ENCODE measurements around the gene FAM25G. TPM values are rescaled to one million over a fixed set of nuclear protein-coding genes. Genes with fewer than 3 reads are reported as not detected.
A peak's percentile ranks its signal among the peaks of the same experiment; 100 is the strongest.

Gene FAM25G
- total RNA-seq, 1 experiment from 2014 or later, result not detected

GRCh38 chr10:47449102-47449978 is 42.2 kb downstream of the FAM25G start:
- H3K27me3 ChIP-seq (replicated peaks), result no peaks in the 10 kb centered on the region
- no peak overlapping the region for H3K4me3 ChIP-seq
- 0 out of 2 replicates have a peak, but pooled peaks cover 5% of the 10 kb centered on the region for H3K9me3 ChIP-seq (replicated peaks)
- peaks cover 4% of the 10 kb centered on the region for H3K4me1 ChIP-seq (replicated peaks)
- no peak overlapping the region for H3K27ac ChIP-seq
- no peaks in the 10 kb centered on the region for H3K36me3 ChIP-seq
- peak in 1 of 2 experiments; percentile 15 for DNase-seq (ENCODE audit: low read depth in 1 of 2, low spot score in 2 of 2)

GRCh38 chr10:47447705-47448104 is 43.8 kb downstream of the FAM25G start:
- Histone ChIP-seq H3K27me3 (replicated peaks) (no peaks in the 10 kb centered on the region), H3K4me1 (replicated peaks) (peaks cover 4% of the 10 kb centered on the region), H3K9me3 (replicated peaks) (0 out of 2 replicates have a peak, but pooled peaks cover 5% of the 10 kb centered on the region), H3K27ac (no peak overlapping the region), H3K4me3 (no peak overlapping the region), H3K36me3 (no peaks in the 10 kb centered on the region)
- DNase-seq (ENCODE audit: low read depth in 1 of 2, low spot score in 2 of 2), result no peak

GRCh38 chr10:47447209-47447608 is 44.3 kb downstream of the FAM25G start:
- Histone ChIP-seq H3K4me3 (no peak overlapping the region), H3K36me3 (no peaks in the 10 kb centered on the region), H3K27me3 (replicated peaks) (no peaks in the 10 kb centered on the region), H3K9me3 (replicated peaks) (0 out of 2 replicates have a peak, but pooled peaks cover 5% of the 10 kb centered on the region), H3K4me1 (replicated peaks) (peaks cover 4% of the 10 kb centered on the region), H3K27ac (no peak overlapping the region)
- no peak for DNase-seq (ENCODE audit: low read depth in 1 of 2, low spot score in 2 of 2)

- H3K4me3 ChIP-seq, result no peak overlapping the region
- H3K27me3 ChIP-seq (replicated peaks), result no peaks in the 10 kb centered on the region
- DNase-seq (ENCODE audit: low read depth in 1 of 2, low spot score in 2 of 2), result no peak
- H3K4me1 ChIP-seq (replicated peaks), result peaks cover 4% of the 10 kb centered on the region
- H3K36me3 ChIP-seq, result no peaks in the 10 kb centered on the region
- H3K9me3 ChIP-seq (replicated peaks), result 0 out of 2 replicates have a peak, but pooled peaks cover 5% of the 10 kb centered on the region
- no peak overlapping the region for H3K27ac ChIP-seq
Observed at GRCh38 chr10:47445720-47446119, 45.8 kb downstream of the FAM25G start.

GRCh38 chr10:47444047-47444446 is 47.5 kb downstream of the FAM25G start:
- Histone ChIP-seq H3K27ac (no peak overlapping the region), H3K4me1 (replicated peaks) (no peaks in the 10 kb centered on the region), H3K27me3 (replicated peaks) (no peaks in the 10 kb centered on the region), H3K36me3 (no peaks in the 10 kb centered on the region), H3K4me3 (no peak overlapping the region), H3K9me3 (replicated peaks) (0 out of 2 replicates have a peak, but pooled peaks cover 5% of the 10 kb centered on the region)
- DNase-seq (ENCODE audit: low read depth in 1 of 2, low spot score in 2 of 2), result no peak

DNA sequence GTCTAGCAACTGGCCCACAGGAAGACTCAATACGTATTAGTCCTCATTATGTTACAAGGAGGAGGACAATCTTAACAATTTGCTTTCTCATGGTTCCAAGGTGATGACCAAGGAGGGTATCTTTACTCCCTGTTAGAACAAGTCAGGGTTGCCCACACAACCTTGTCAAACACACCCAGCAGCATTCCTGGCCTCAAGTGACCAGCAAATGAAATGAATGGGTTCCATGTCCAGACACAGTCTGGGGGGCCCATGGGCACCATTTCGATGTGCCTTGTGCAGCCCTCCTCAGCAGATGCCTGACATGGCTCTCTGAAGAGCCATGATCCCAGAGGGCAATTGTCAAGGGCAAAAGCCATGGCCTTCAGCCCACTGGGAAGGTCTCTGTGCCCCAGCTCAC is 48.4 kb downstream of the FAM25G start:
- 0 out of 2 replicates have a peak, but pooled peaks cover 5% of the 10 kb centered on the region for H3K9me3 ChIP-seq (replicated peaks)
- H3K4me3 ChIP-seq, result no peak overlapping the region
- no peak for DNase-seq (ENCODE audit: low read depth in 1 of 2, low spot score in 2 of 2)
- no peaks in the 10 kb centered on the region for H3K4me1 ChIP-seq (replicated peaks)
- no peaks in the 10 kb centered on the region for H3K36me3 ChIP-seq
- no peak overlapping the region for H3K27ac ChIP-seq
- H3K27me3 ChIP-seq (replicated peaks), result no peaks in the 10 kb centered on the region

GRCh38 chr10:47442351-47442750 is 49.1 kb downstream of the FAM25G start:
- H3K9me3 ChIP-seq (replicated peaks), result 0 out of 2 replicates have a peak, but pooled peaks cover 5% of the 10 kb centered on the region
- no peak overlapping the region for H3K4me3 ChIP-seq
- DNase-seq (ENCODE audit: low read depth in 1 of 2, low spot score in 2 of 2), result no peak
- H3K27me3 ChIP-seq (replicated peaks), result no peaks in the 10 kb centered on the region
- no peaks in the 10 kb centered on the region for H3K4me1 ChIP-seq (replicated peaks)
- no peak overlapping the region for H3K27ac ChIP-seq
- no peaks in the 10 kb centered on the region for H3K36me3 ChIP-seq

- 0 out of 2 replicates have a peak, but pooled peaks cover 5% of the 10 kb centered on the region for H3K9me3 ChIP-seq (replicated peaks)
- no peak for DNase-seq (ENCODE audit: low read depth in 1 of 2, low spot score in 2 of 2)
- no peak overlapping the region for H3K27ac ChIP-seq
Observed at GRCh38 chr10:47441938-47442337, 49.6 kb downstream of the FAM25G start.

GRCh38 chr10:47440207-47440606 is 51.3 kb downstream of the FAM25G start:
- no peak overlapping the region for H3K4me3 ChIP-seq
- H3K4me1 ChIP-seq (replicated peaks), result no peaks in the 10 kb centered on the region
- H3K36me3 ChIP-seq, result no peaks in the 10 kb centered on the region
- H3K9me3 ChIP-seq (replicated peaks), result no peaks in the 10 kb centered on the region
- no peak for DNase-seq (ENCODE audit: low read depth in 1 of 2, low spot score in 2 of 2)
- no peak overlapping the region for H3K27ac ChIP-seq
- no peaks in the 10 kb centered on the region for H3K27me3 ChIP-seq (replicated peaks)

More at GRCh38 chr10:47441938-47442337, 49.6 kb downstream of the FAM25G start:
- H3K4me1 ChIP-seq (replicated peaks), result no peaks in the 10 kb centered on the region
- no peaks in the 10 kb centered on the region for H3K27me3 ChIP-seq (replicated peaks)
- H3K36me3 ChIP-seq, result no peaks in the 10 kb centered on the region
- no peak overlapping the region for H3K4me3 ChIP-seq

GRCh38 chr10:47438857-47439474 is 52.5 kb downstream of the FAM25G start:
- Histone ChIP-seq H3K4me1 (replicated peaks) (no peaks in the 10 kb centered on the region), H3K27me3 (replicated peaks) (no peaks in the 10 kb centered on the region), H3K4me3 (no peak overlapping the region), H3K36me3 (no peaks in the 10 kb centered on the region), H3K9me3 (replicated peaks) (no peaks in the 10 kb centered on the region), H3K27ac (no peak overlapping the region)
- DNase-seq (ENCODE audit: low read depth in 1 of 2, low spot score in 2 of 2), result peak; percentile 10 to 57

Other genes with a start within 250 kb of the FAM25G start
- not detected in 2 replicates for gene GDF10, start 191.5 kb downstream of the FAM25G start, total RNA-seq (2014; rRNA removed; shearing (Covaris generic))
- gene GDF2, start 169.2 kb downstream of the FAM25G start, total RNA-seq (2014; rRNA removed; shearing (Covaris generic)), result not detected in 2 replicates
- gene RBP3, start 143.3 kb downstream of the FAM25G start, total RNA-seq (2014; rRNA removed; shearing (Covaris generic)), result not detected in 2 replicates
- gene ZNF488, start 107.4 kb downstream of the FAM25G start, total RNA-seq (2014; rRNA removed; shearing (Covaris generic)), result 0.09 and 1.2 TPM in 2 replicates
- gene ANXA8, start 7.6 kb downstream of the FAM25G start, total RNA-seq (2014; rRNA removed; shearing (Covaris generic)), result 0.16 and 0.31 TPM in 2 replicates
- gene AGAP9, start 31.9 kb upstream of the FAM25G start, total RNA-seq (2014; rRNA removed; shearing (Covaris generic)), result 1.0 and 2.0 TPM in 2 replicates